Stimulated activated CD4-positive, alpha-beta T cell treated with anti-CD3 and anti-CD28 coated beads, Interleukin-2, amount 100 ng/mL, for 24 hours (primary cell): ENCODE measurements around the gene ERH.
"Not testable (repeated sequence)": the region's sequence is repeated elsewhere in the genome, so short reads cannot be mapped to it uniquely, and the experiment has no call there.

Experiments
- DNase-seq, 2 donors: peaks; one replicate each; pipeline ENCODE4 v3.0.0-alpha.2; 2020

Gene ERH

DNA sequence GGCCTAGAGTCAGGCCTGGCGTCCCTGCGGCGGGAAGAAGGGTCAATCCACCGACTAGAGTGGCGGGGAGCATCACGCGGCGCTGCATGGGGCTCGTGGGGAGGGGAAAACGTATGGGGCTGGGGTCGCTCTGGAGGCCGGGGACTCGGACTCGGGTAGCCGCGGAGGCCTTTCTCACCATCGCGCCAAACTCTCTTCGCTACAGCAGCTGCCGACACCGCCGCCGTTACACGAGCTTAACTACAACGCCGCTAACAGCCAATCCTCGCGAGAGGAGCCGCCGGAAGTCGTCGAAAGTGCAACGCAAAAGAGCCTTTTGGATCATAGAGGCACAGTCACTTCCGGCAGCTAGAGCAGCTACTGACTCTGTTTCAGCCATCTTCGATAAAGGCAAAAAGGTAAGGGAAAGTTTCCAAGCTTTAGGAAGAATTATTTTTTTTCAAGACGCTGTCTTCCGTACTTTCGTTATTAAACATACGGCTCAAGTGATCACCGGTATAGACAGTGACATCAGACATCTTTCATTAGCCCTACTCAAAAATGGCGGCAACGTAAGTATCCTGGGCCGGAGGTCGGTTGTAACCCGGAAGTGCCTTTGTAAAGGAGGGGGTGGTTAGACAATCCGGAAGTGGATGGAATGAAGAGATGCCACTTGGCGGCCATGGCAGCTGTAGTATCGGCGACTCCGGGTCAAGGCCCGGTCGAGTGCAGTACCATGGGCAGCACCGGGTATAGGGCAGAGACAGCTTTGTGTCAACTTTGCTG lies at the start of gene ERH, which contains the start of gene SLC39A9:
Gene ERH, minus strand, starts transcription at position 247 of the 765 bp plus-strand sequence. Its CDS starts 66 bp downstream, at position 181.
Gene SLC39A9, plus strand, starts transcription at position 640 of the 765 bp plus-strand sequence. CDS start 678 bp downstream, outside the sequence.
- DNase-seq, result peak; percentile 91 to 92

DNA sequence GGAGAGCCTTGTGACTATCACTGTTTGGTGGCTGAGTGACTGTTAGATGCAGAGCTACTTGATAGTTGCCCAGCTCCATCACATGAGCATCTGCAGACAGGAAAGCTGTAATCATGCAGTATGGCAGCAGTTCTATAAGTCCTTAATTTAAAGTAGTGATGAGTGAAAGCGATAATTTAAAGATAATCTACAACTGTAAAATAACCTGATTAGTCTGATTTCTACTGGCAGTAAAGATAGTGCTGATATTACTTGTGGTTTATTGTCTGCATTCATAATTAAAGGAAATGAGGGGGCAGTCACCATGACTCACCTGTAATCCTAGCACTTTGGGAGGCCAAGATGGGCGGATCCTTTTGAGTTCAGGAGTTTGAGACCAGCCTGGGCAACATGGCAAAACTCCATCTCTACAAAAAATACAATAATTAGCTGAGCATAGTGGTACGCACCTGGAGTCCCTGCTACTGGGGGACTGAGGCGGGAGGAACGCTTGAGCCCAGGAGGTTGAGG lies 45.3 kb upstream of the ERH start:
- no peak for DNase-seq

DNA sequence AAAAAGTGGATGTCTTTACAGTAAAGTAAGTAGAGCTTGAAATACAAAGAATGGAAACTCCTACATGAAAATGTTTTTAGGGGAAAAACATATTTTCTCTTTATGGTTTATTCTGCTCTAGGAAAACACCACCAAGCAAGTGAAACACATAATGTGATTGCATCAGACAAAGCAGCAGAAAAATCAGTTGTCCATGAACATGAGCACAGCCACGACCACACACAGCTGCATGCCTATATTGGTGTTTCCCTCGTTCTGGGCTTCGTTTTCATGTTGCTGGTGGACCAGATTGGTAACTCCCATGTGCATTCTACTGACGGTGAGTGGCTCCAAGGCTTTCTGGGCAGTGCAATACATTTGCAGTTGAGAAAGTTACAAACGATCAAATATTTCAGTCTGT lies 43.8 kb upstream of the ERH start:
- DNase-seq, result no peak

DNA sequence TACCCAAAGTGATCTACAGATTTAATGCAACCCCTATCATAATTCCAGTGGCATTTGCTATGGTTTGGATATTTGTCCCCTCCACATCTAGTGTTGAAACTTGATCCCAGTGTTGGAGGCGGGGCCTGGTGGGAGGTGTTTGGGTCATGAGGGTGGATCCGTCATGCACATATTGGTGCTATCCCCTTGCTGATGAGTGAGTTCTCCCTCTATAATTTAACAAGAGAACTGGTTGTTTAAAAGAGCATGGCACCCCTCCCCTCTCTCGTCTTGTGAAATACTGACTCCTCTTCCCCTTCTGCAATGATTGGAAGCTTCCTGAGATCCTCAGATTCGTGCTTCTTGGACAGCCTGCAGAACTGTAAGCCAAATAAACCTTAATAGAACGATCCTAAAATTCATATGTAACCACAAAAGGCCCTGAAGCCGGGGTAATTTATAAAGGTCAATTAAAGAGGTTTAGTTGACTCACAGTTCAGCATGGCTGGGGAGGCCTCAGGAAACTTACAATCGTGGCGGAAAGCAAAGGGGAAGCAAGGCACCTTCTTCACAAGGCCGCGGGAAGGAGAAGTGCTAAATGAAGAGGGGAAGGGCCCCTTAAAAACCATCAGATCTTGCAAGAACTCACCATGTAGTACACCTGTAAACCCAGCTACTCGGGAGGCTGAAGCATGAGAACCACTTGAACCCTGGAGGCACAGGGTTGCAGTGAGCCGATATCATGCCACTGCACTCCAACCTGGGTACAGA lies 41.6 kb upstream of the ERH start:
- no peak for DNase-seq

DNA sequence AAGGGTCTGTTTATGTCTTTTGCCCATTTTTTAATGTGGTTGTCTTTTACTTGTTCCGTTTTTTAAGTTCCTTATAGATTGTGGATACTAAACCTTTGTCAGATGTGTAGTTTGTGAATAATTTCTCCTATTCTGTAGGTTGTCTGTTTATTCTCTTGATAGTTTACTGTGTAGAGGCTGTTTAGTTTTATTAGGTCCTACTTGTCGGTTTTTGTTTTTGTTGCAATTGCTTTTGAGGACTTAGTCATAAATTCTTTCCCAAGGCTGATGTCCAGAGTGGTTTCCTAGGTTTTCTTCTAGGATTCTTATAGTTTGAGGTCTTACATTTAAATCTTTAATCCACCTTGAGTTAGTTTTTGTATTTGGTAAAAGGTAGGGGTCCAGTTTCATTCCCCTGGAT lies 34.3 kb upstream of the ERH start:
- no peak for DNase-seq

DNA sequence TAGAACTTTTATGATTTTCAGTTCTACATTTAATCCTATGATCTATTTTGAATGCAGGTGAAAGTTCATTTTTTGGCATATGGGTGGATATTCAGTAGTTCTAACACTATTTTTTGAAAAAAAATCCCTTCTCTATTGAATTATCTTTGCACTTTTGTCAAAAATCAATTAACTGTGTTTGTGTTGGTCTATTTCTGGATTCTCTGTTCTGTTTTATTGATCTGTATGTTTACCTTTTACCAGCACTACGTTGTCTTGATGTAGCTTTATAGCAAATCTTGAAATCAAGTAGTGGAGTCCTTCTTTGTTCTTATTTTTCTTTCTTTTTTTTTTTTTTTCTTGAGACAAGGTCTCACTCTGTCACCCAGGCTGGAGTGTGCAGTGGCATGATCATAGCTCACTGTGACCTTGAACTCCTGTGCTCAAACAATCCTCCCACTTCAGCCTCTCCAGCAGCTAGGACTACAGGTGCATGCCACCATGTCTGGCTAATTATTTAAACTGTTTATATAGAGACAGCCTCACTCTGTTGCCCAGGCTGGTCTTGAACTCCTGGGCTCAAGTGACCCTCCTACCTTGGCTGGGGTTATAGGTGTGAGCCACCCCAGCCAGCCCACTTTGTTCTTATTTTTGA lies 32.3 kb upstream of the ERH start:
- DNase-seq, result no peak

DNA sequence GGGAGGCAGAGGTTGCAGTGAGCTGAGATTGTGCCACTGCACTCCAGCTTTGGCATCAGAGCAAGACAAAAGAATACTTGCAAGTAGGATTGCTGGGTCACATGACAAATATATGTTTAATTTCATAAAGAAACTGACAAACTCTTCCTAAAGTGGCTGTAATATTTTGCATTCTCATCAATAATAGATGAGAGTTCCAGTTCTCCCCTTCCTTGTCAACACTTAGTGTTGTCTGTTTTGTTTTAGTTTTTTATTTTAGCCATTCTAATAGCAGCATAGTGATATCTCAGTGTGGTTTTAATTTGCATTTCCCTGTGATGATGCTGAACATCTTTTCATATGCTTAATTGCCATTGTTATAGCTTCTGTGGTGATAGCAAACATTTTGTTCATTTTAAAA lies 31.5 kb upstream of the ERH start:
- no peak for DNase-seq

DNA sequence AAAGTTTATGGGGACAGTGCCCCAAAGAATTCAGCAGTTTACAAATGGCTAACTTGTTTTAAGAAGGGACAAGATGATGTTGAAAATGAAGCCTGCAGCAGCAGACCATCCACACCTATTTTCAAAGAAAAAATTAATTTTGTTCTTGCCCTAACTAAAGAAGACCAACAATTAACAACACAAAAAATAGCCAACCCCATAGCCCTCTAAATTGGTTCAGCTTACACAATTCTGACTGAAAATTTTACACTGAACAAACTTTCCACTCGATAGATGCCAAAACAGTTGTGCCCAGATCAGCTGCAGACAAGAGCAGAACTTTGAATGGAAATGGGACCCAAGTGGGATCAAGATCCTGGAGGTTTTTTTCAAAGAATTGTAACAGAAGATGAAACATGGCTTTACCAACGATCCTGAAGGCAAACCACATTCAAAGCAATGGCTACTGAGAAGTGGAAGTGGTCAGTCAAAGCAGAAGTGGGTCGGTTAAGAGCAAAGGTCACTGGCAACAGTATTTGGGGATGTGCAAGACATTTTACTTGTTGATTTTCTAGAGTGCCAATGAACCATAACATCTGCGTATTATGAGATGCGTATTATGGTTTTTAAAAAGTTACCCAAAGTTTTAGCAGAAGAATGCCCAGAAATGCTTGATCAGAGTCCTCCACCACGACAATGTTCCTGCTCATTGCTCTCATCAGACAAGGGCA lies 30.3 kb upstream of the ERH start:
- no peak for DNase-seq

DNA sequence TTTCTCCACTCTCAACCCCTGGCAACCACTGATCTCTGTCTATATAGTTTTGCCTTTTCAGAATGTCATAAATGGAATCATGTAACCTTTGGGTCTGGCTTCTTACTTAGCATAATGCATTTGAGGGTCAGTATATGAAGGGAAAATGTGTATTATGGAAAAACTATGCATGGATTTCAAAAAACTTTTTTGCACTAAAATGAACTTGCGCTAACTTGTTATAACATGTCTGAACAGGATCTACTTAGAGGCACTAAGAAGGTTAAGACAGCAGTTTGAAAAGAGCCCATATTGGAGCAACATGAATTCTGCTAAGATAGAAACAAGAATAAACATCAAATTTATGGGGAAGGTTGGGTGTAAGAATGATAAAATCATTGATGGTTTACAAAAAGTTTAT lies 29.5 kb upstream of the ERH start:
- DNase-seq, result no peak

DNA sequence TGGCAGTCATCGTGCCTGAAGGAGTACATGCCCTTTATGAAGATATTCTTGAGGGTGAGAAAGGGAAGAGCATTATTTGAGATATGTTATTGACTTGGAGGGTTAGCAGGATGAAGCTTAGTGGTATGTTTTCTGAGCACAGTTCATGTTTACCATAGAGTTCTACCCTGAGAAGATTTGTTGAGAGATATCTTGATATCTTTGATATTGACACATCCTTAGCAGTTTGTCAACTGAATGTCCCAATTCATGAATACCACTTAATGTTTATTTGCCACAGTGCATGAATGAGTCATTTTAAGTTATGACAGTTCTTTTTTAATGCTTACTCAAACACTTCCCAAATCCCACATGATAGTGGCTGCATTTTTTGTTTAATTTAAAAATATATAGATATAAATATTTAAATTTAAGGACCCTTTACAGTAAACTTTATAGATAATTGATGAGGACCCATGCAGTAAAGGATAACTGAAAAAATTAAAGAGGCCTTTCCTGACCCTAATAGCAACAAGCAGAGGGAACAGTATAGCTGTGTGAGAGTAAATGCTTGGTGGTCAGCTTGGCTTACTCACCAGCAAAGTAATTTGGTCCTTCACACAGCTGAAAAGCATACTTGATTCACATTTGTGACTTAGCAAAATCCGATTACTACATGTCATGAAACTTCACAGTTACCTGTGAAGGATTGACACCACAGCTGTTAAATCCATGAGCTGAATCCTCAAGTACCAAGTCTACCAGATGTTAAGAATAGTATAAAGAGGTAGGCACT lies 26.2 kb upstream of the ERH start:
- no peak for DNase-seq

DNA sequence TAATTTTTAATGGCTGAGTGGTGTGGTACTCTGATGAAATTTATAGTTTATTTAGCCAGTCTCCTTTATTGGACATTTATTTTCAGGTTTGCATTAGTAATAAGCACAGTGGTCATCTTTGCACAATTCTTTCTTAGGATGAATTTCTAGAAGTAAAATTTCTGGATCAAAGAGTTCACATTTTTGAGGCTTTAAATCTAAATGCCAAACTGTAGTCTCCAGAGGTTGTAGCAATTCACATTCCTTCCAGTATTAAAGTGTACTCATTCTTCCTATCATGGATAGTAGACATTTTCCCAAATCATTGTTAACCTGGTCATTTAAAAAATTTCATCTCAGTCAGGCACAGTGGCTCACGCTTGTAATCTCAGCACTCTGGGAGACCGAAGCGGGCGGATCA lies 25.2 kb upstream of the ERH start:
- DNase-seq, result no peak

DNA sequence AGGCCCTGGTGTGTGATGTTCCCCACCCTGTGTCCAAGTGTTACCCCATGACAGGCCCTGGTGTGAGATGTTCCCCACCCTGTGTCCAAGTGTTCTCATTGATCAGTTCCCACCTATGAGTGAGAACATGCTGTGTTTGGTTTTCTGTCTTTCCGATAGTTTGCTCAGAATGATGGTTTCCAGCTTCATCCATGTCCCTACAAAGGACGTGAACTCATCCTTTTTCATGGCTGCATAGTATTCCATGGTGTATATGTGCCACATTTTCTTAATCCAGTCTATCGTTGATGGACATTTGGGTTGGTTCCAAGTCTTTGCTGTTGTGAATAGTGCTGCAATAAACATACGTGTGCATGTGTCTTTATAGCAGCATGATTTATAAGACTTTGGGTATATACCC lies 18.0 kb upstream of the ERH start:
- not testable (repeated sequence) for DNase-seq

DNA sequence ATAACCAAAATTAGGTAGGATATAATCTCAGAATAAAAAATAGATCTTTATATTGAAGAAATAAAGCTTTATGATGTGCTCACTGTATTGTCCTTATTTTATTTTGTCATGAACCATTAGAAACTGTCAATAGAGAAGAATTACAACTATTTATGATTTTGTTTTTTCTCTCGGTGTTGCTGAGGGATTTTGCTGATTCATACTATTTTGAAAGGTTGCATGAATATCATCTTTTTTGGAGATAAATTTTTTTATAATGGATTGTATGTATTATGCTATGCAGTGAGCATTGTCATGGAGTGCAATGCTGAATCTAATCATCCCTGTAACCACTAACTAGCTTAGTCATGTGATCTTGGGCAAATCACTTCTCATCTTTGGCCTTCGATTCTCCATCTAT lies 15.4 kb upstream of the ERH start:
- DNase-seq, result no peak

DNA sequence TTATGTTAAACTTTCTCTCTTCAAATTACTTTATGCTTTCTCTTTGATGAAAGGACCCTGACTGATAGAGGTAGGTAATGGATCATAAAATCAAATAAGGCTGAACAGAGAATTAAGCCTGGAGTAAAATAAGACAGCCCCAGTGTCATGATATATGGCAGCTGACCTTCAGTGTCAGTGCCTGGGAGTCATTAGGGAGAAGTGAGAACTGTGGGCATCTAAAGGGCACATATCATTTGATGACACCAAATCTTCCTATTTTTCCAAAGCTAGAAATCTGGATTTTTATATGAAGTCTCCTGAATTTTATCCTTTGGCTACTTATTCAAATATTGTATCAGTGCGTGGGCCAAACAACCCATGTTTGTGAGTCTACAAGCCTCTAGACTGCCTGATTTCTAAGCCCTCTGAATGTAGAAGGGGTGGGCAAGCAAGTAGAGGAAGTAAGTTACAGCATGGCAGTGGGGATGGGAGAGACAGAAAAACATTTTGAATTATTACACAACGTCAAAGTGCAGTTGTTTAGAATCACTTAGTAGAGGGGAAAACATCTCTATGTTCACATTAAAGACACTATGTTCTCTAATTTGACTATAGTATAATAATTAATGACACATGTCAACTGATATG lies 10.3 kb upstream of the ERH start:
- DNase-seq, result no peak

DNA sequence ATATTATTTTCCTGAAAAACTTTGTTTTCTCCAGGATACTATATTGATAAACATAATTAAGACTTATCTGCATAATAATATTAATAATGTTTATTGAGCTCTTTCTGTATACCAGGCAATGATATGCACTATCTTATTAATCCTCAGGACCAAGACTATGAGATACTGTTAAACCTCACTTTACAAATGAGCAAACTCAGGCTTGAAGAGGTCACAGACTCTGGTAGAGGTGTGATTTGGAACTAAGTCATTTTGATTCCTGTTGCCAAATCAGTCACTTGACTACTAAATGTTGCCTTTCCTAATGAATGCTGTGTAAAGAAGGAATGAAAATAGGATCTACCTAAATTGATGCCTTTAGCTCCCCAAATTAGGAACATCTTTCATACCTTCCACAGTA lies 7.7 kb upstream of the ERH start:
- no peak for DNase-seq

DNA sequence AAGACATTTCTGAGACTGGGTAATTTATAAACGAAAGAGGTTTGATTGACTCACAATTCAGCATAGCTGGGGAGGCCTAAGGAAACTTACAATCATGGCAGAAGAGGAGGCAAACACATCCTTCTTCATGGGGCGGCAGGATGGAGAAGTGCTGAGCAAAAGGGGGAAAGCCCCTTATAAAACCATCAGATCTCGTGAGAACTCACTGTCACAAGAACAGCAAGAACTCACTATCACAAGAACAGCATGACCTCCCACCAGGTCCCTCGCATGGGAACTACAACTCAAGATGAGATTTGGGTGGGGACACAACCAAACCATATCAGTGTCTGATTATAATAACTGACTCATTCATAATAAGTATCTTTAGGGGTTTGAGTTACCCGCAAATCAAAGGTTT lies 6.8 kb upstream of the ERH start:
- DNase-seq, result no peak

DNA sequence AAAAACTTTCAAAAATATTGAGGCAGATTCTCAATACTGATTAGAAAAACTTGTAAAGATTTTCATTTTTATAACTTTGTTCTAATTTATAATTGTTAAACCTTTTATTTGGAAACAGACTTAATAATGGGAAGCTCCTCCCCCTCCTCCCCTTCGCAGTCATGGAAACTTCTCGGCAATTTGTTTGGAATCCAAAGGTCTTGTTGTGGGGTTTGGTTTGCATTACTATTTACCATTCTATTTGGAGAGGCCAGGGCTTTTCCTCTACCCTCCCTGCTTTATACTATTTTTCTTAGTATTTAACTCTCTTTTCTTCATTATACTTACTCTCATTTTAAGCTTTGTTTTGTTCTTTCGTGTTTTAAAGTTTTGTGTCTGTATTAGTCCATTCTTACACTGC lies 6.4 kb upstream of the ERH start:
- no peak for DNase-seq

DNA sequence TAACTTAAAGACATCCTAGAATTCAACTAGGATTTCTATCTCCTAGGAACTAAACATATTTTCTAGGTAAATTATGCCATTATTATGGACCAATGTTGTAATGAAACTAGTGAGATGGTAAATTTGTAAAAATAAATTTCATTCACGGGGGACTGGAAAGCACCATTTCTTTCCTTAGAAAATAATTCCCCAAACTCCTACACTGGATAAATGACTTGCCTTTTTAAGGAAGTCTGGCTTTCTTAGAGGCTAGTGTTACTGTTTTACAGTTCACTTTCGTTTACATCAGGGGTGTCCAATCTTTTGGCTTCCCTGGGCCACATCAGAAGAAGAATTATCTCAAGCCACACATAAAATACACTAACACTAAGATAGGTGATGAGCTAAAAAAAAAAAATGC lies 3.7 kb upstream of the ERH start:
- DNase-seq, result no peak

DNA sequence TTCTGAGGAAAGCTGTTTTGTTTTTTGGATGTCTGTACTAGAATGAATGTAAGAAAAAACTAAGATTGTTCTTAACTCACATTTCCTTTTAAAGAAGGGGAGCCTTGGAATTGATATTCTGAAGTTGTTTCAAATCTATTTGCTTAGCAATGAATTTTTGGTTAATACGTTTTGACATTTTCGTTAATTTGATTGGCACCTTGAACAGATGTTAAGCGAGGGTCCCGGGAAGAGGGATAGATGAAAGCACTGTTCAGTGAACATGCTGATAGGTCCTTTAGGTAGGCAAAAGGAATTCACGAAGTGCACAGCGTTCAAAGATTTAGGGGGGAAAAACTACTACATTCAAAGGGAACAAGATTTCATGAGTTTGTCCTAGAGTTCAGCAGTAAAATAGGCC lies 2.1 kb upstream of the ERH start:
- DNase-seq, result no peak

DNA sequence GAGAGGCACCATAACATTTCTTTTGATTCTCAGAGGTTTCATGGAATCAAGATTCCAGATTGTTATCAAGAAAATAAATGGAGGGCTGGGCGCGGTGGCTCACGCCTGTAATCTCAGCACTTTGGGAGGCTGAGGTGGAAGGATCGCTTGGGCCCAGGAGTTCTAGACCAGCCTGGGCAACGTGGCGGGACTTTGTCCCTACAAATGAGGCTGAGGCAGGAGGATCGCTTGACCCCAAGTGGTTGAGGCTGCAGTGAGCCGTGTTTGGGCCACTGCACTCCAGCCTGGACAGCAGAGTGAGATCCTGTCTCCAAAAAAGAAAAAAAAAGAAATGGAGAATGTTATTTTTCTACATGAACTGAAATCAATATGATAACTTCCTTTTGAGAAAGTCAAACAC lies 1.7 kb upstream of the ERH start:
- no peak for DNase-seq

DNA sequence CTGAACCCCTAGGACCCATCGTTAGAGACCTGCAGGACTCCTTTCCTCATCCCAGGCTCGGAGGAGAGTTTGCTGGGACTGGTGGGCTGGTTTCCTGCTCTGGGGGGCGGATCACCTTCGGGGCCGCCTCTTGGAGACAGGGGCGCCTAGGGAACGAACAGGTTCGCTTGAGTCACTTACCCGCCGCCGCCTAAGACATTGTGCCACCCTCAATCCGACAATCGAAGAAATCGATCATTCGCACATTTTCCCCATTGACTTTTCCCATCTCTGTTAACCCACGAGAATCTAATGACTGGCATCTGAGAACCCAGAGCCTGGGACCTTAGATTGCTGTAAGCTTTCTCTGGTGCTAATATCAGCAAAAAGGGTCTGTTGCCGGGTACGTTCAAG lies 715 bp upstream of the ERH start:
- no peak for DNase-seq

DNA sequence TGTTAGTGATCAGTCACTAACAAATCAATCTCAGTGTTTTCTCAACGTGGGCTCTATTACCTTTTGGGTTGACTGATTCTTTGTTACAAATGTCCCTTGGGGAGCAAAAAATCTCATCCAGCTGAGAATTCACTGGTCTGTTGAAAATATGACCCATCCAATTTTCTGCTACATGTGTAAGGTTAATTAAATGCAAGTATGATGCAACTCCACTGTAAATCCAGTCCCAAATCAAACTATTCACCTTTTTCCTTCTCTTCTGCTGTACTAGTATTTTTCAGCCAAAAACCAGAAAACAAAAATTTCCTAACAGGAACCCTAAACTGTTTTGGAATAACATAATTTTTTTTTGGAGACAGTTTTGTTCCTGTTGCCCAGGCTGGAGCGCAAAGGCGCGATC lies 2.2 kb downstream of the ERH start:
- DNase-seq, result no peak
